ENCODE results near the gene OSBPL7. TPM values are rescaled to one million over a fixed set of nuclear protein-coding genes. Genes with fewer than 3 reads are reported as not detected.

OSBPL7 gene
- total RNA-seq, 1 experiment from 2014 or later = 5.1 TPM

DNA sequence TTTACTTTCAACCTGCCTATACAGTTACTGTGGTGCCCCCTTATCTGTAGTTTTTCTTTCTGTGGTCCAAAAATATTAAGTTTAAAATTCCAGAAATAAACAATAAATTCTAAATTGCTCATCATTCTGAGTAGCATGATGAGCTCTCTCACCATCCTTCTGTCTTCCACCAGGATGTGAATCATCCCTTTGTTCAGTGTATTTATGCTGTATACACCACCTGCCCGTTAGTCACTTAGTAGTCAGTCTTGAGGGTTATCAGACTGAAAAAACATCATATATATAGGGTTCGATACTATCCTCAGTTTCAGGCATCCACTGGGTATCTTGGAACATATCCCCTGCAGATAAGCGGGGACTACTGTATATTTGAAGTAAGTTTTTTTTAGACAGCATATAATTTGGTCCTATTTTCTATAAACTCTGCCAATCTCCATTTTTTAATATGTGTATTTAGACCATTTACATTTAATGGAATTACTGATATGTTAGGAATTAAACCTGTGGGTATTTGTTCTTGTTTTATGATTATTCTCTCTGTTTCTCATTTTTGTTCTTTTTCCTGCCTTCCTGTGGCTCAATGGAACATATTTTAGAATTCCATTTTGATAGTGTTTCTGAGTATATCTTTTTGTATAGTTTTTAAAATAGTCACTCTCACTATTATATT is 57.5 kb downstream of the OSBPL7 start:
- DNase-seq (ENCODE audit: low read depth) = no peak

- DNase-seq (ENCODE audit: low read depth) = no peak
Observed at GRCh38 chr17:47762728-47763127, 58.9 kb downstream of the OSBPL7 start.

- no peak for DNase-seq (ENCODE audit: low read depth)
Observed at GRCh38 chr17:47760409-47761140, 61.0 kb downstream of the OSBPL7 start.

- no peak for DNase-seq (ENCODE audit: low read depth)
Observed at GRCh38 chr17:47757386-47757785, 64.2 kb downstream of the OSBPL7 start.

Other genes starting within 250 kb of the OSBPL7 start
- 279 and 297 TPM in 2 replicates for gene KPNB1, start 171.9 kb downstream of the OSBPL7 start, total RNA-seq (2014; rRNA removed; shearing (Covaris generic))
- 1.3 and 2.6 TPM in 2 replicates for gene TBKBP1, start 127.6 kb downstream of the OSBPL7 start, total RNA-seq (2014; rRNA removed; shearing (Covaris generic))
- gene TBX21, start 88.6 kb downstream of the OSBPL7 start, total RNA-seq (2014; rRNA removed; shearing (Covaris generic)) = not detected in 2 replicates
- gene MRPL10, start 9.7 kb upstream of the OSBPL7 start, total RNA-seq (2014; rRNA removed; shearing (Covaris generic)) = 39.9 and 41.5 TPM in 2 replicates
- gene LRRC46, start 9.9 kb upstream of the OSBPL7 start, total RNA-seq (2014; rRNA removed; shearing (Covaris generic)) = 0.12 TPM in 1 of 2 replicates, not detected in the other
- 19.3 and 24.0 TPM in 2 replicates for gene SCRN2, start 19.5 kb upstream of the OSBPL7 start, total RNA-seq (2014; rRNA removed; shearing (Covaris generic))
- gene SP6, start 29.4 kb upstream of the OSBPL7 start, total RNA-seq (2014; rRNA removed; shearing (Covaris generic)) = 0.79 and 1.5 TPM in 2 replicates
- 1.6 and 3.8 TPM in 2 replicates for gene SP2, start 74.4 kb upstream of the OSBPL7 start, total RNA-seq (2014; rRNA removed; shearing (Covaris generic))
- 40.1 and 54.2 TPM in 2 replicates for gene PNPO, start 119.8 kb upstream of the OSBPL7 start, total RNA-seq (2014; rRNA removed; shearing (Covaris generic))
- not detected in 2 replicates for gene PRR15L, start 136.1 kb upstream of the OSBPL7 start, total RNA-seq (2014; rRNA removed; shearing (Covaris generic))
- gene CDK5RAP3, start 149.3 kb upstream of the OSBPL7 start, total RNA-seq (2014; rRNA removed; shearing (Covaris generic)) = 60.4 and 69.5 TPM in 2 replicates
- 27.3 and 40.7 TPM in 2 replicates for gene COPZ2, start 216.0 kb upstream of the OSBPL7 start, total RNA-seq (2014; rRNA removed; shearing (Covaris generic))
- 44.3 and 68.7 TPM in 2 replicates for gene NFE2L1, start 226.6 kb upstream of the OSBPL7 start, total RNA-seq (2014; rRNA removed; shearing (Covaris generic))